Measurements from ENCODE around the gene CWC22. TPM values are rescaled to one million over a fixed set of nuclear protein-coding genes. Genes with fewer than 3 reads are reported as not detected.

Gene CWC22
- total and polyA plus RNA-seq, 2 of the 13 experiments (the other 11 are each of a cell fraction or from before 2014, with no cell fraction given) = 5.7 to 29.2 TPM

DNA sequence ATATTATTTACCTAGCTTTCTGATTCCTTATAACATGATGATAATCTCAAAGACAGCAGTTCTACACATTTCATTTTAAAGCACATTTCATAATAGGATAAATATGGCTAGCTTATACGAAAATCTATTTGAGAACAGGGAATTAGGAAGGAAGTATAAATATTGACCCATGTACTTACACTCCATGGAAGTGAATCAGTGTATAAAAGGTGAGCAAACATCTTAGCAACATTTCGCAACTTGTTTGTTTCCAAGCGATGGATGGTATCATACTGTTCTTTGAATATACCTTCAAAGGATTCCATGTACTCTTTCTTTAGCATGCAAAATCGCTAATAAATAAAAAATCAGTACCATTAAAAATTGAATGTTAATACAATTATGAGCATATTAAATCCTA lies 53.1 kb downstream of the CWC22 start (continued):
- TF ChIP-seq CEBPZ (IDR thresholded peaks at IDR 0.05; ENCODE audit: low read length) (no peak), HNRNPK (IDR thresholded peaks at IDR 0.05; ENCODE audit: low read depth, low read length, poor library complexity, severe bottlenecking) (no peak), HIVEP1 (CRISPR knock-in tag; IDR thresholded peaks at IDR 0.05) (no peak), IRX3 (CRISPR knock-in tag; IDR thresholded peaks at IDR 0.05; ENCODE audit: borderline replicate concordance, low read depth) (no peak), ZNF781 (CRISPR knock-in tag; IDR thresholded peaks at IDR 0.05; ENCODE audit: borderline replicate concordance, not compliant biosample characterization) (no peak), PTBP1 (IDR thresholded peaks at IDR 0.05; ENCODE audit: low read depth, low read length, poor library complexity, severe bottlenecking) (no peak), ZNF644 (CRISPR knock-in tag; IDR thresholded peaks at IDR 0.05; ENCODE audit: low read depth) (no peak), ATF1 (CRISPR knock-in tag; IDR thresholded peaks at IDR 0.05) (no peak), MTF2 (CRISPR knock-in tag; IDR thresholded peaks at IDR 0.05; ENCODE audit: borderline replicate concordance) (no peak), THAP11 (CRISPR knock-in tag; IDR thresholded peaks at IDR 0.05) (peak; percentile 67), ZNF737 (CRISPR knock-in tag; IDR thresholded peaks at IDR 0.05; ENCODE audit: borderline replicate concordance) (no peak), BORCS8-MEF2B (CRISPR knock-in tag; IDR thresholded peaks at IDR 0.05) (no peak), KDM5A (IDR thresholded peaks at IDR 0.05; ENCODE audit: borderline replicate concordance, low read length) (no peak), TARDBP (CRISPR knock-in tag; IDR thresholded peaks at IDR 0.05) (no peak; the same call in 1 of the 2 replicates), ZNF496 (CRISPR knock-in tag; IDR thresholded peaks at IDR 0.05; ENCODE audit: insufficient replicate concordance) (no peak)
- TF ChIP-seq, protein P1, sequence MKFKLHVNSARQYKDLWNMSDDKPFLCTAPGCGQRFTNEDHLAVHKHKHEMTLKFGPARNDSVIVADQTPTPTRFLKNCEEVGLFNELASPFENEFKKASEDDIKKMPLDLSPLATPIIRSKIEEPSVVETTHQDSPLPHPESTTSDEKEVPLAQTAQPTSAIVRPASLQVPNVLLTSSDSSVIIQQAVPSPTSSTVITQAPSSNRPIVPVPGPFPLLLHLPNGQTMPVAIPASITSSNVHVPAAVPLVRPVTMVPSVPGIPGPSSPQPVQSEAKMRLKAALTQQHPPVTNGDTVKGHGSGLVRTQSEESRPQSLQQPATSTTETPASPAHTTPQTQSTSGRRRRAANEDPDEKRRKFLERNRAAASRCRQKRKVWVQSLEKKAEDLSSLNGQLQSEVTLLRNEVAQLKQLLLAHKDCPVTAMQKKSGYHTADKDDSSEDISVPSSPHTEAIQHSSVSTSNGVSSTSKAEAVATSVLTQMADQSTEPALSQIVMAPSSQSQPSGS (CRISPR knock-in tag; IDR thresholded peaks at IDR 0.05) = 0 out of 2 replicates have a peak, but pooled peaks have one; percentile 29
- TF ChIP-seq, protein P2, sequence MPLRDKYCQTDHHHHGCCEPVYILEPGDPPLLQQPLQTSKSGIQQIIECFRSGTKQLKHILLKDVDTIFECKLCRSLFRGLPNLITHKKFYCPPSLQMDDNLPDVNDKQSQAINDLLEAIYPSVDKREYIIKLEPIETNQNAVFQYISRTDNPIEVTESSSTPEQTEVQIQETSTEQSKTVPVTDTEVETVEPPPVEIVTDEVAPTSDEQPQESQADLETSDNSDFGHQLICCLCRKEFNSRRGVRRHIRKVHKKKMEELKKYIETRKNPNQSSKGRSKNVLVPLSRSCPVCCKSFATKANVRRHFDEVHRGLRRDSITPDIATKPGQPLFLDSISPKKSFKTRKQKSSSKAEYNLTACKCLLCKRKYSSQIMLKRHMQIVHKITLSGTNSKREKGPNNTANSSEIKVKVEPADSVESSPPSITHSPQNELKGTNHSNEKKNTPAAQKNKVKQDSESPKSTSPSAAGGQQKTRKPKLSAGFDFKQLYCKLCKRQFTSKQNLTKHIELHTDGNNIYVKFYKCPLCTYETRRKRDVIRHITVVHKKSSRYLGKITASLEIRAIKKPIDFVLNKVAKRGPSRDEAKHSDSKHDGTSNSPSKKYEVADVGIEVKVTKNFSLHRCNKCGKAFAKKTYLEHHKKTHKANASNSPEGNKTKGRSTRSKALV (CRISPR knock-in tag; IDR thresholded peaks at IDR 0.05) = no peak
- TF ChIP-seq, protein P3, sequence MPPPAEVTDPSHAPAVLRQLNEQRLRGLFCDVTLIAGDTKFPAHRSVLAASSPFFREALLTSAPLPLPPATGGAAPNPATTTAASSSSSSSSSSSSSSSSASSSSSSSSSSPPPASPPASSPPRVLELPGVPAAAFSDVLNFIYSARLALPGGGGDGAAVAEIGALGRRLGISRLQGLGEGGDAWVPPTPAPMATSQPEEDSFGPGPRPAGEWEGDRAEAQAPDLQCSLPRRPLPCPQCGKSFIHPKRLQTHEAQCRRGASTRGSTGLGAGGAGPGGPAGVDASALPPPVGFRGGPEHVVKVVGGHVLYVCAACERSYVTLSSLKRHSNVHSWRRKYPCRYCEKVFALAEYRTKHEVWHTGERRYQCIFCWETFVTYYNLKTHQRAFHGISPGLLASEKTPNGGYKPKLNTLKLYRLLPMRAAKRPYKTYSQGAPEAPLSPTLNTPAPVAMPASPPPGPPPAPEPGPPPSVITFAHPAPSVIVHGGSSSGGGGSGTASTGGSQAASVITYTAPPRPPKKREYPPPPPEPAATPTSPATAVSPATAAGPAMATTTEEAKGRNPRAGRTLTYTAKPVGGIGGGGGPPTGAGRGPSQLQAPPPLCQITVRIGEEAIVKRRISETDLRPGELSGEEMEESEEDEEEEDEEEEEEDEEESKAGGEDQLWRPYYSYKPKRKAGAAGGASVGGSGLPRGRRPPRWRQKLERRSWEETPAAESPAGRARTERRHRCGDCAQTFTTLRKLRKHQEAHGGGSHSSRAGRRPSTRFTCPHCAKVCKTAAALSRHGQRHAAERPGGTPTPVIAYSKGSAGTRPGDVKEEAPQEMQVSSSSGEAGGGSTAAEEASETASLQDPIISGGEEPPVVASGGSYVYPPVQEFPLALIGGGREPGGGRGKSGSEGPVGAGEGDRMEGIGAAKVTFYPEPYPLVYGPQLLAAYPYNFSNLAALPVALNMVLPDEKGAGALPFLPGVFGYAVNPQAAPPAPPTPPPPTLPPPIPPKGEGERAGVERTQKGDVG (CRISPR knock-in tag; IDR thresholded peaks at IDR 0.05; ENCODE audit: borderline replicate concordance) = no peak
- TF ChIP-seq, protein P4, sequence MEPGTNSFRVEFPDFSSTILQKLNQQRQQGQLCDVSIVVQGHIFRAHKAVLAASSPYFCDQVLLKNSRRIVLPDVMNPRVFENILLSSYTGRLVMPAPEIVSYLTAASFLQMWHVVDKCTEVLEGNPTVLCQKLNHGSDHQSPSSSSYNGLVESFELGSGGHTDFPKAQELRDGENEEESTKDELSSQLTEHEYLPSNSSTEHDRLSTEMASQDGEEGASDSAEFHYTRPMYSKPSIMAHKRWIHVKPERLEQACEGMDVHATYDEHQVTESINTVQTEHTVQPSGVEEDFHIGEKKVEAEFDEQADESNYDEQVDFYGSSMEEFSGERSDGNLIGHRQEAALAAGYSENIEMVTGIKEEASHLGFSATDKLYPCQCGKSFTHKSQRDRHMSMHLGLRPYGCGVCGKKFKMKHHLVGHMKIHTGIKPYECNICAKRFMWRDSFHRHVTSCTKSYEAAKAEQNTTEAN (CRISPR knock-in tag; conservative IDR thresholded peaks at IDR 0.05) = no peak
